NCI-H1436 (cell line): ENCODE measurements around the gene LRRC27.
"Not testable (repeated sequence)": the region's sequence is repeated elsewhere in the genome, so short reads cannot be mapped to it uniquely, and the experiment has no call there.

Experiments
- DNase-seq: peaks from one replicate; lab custom pipeline; 2025; lab: John Stamatoyannopoulos, UW

Gene LRRC27

GRCh38 chr10:132314881-132315280 lies 17.1 kb upstream of the LRRC27 start:
- not testable (repeated sequence) for DNase-seq

- DNase-seq: no peak
Observed at GRCh38 chr10:132316133-132316532, 15.9 kb upstream of the LRRC27 start.

GRCh38 chr10:132317477-132317876 lies 14.5 kb upstream of the LRRC27 start:
- DNase-seq: not testable (repeated sequence)

- no peak for DNase-seq
Observed at GRCh38 chr10:132319853-132320653, 11.9 kb upstream of the LRRC27 start.

GRCh38 chr10:132320654-132321469 lies 11.1 kb upstream of the LRRC27 start:
- no peak for DNase-seq

GRCh38 chr10:132321726-132322125 lies 10.3 kb upstream of the LRRC27 start:
- no peak for DNase-seq

GRCh38 chr10:132322586-132323048 lies 9.4 kb upstream of the LRRC27 start:
- no peak for DNase-seq

GRCh38 chr10:132324186-132324585 lies 7.8 kb upstream of the LRRC27 start:
- no peak for DNase-seq

- DNase-seq: no peak
Observed at GRCh38 chr10:132326344-132326889, 5.6 kb upstream of the LRRC27 start.

GRCh38 chr10:132326925-132327324 lies 5.1 kb upstream of the LRRC27 start:
- no peak for DNase-seq

GRCh38 chr10:132328106-132328505 lies 3.9 kb upstream of the LRRC27 start:
- DNase-seq: no peak

GRCh38 chr10:132328738-132329137 lies 3.3 kb upstream of the LRRC27 start:
- DNase-seq: no peak

- DNase-seq: no peak
Observed at GRCh38 chr10:132329565-132330485, 2.2 kb upstream of the LRRC27 start.

- no peak for DNase-seq
Observed at GRCh38 chr10:132330486-132330833, 1.5 kb upstream of the LRRC27 start.

GRCh38 chr10:132332433-132332754 lies 401 bp downstream of the LRRC27 start:
- no peak for DNase-seq

GRCh38 chr10:132333386-132333785 lies 1.4 kb downstream of the LRRC27 start:
- DNase-seq: no peak

GRCh38 chr10:132334631-132335188 lies 2.7 kb downstream of the LRRC27 start:
- DNase-seq: no peak

GRCh38 chr10:132335189-132336063 lies 3.4 kb downstream of the LRRC27 start:
- no peak for DNase-seq

GRCh38 chr10:132336064-132336746 lies 4.2 kb downstream of the LRRC27 start:
- DNase-seq: no peak

GRCh38 chr10:132336919-132337407 lies 5.0 kb downstream of the LRRC27 start:
- DNase-seq: no peak
